ENCODE measurements around the gene L3HYPDH.
"Not testable (repeated sequence)": the region's sequence is repeated elsewhere in the genome, so short reads cannot be mapped to it uniquely, and the experiment has no call there.

The L3HYPDH gene

DNA sequence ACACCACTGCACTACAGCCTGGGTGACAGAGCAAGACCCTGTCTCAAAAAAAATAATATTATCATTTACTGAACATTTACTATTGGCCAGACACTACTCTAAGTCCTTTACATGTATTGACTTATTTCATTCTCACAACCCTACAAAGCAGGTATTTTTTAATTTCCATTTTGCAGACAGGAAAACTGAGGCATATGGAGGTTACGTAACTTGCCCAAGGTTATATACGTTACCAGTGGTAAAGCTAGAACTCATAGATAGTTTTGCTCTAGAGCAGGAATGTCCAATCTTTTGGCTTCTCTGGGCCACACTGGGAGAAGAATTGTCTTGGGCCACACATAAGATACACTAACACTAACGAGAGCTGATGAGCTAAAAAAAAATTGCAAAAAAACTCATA lies 5.7 kb downstream of the L3HYPDH start:
- no peak for DNase-seq (ENCODE audit: low read depth in 2 of 2)

- DNase-seq (ENCODE audit: low read depth in 2 of 2): no peak
Observed at GRCh38 chr14:59475709-59476108, 8.5 kb downstream of the L3HYPDH start.

DNA sequence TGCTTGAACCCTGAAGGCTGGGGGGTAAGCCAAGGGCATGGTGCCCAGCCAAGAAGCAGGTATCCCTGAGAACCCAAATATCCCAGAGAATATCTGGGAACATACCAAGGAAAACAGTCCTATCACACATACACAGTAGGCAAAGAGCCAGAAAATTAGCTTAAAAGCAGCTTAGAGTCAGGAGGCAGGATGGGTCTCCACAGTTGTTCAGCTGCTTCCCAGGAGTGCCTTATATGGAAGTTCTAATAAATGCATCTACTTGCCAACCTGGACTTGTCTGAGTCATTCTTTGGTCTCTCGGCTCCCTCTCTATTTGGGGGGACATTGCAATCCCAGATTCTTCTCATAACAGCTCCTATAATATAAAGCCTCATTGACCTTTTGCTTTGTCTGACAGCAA lies 10.0 kb downstream of the L3HYPDH start:
- peak; percentile 53 to 61 for DNase-seq (ENCODE audit: low read depth in 2 of 2)

DNA sequence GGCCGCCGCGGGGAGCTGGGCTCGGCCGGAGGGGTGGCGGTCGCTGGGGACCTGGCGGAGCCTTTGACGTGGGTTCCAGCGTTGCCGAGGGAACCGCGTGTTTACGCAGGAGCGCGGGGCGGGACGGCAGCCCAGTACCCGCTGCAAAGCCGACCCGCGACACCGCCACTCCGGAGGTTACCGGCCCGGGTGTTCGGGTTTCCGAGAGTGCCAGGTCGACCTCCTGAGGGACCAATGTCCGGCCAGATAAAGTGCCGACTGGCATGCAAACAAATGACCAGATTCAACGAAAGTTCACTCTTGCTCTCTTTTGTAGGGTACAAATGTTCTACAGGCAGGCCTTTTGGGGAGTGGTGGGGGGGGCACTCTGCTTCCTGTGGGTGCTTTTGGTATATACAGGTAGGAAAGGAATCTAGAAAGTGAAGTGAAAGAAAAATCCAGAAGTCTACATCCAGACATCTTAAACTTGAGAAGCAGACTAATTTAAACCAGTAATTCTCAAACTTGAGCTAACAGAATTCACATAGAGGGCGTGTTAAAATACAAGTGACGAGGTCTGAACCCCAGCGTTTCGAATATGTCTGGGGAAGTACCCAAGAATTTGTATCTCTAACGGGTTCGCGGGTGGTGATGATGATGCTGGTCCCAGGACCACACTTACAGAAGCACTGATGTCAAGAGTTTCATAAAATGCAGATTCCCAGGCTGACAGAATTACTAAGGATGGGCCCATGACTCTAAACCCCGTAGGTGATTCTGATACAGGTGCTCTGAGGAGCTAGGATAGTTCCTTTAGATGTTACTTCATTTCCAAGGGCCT lies 18.7 kb downstream of the L3HYPDH start, which contains the start of gene GPR135:
Gene GPR135 (minus strand): TSS at position 65 of the 820 bp plus-strand sequence. CDS start 154 bp downstream, outside the sequence.
- no peak for DNase-seq (ENCODE audit: low read depth in 2 of 2)

DNA sequence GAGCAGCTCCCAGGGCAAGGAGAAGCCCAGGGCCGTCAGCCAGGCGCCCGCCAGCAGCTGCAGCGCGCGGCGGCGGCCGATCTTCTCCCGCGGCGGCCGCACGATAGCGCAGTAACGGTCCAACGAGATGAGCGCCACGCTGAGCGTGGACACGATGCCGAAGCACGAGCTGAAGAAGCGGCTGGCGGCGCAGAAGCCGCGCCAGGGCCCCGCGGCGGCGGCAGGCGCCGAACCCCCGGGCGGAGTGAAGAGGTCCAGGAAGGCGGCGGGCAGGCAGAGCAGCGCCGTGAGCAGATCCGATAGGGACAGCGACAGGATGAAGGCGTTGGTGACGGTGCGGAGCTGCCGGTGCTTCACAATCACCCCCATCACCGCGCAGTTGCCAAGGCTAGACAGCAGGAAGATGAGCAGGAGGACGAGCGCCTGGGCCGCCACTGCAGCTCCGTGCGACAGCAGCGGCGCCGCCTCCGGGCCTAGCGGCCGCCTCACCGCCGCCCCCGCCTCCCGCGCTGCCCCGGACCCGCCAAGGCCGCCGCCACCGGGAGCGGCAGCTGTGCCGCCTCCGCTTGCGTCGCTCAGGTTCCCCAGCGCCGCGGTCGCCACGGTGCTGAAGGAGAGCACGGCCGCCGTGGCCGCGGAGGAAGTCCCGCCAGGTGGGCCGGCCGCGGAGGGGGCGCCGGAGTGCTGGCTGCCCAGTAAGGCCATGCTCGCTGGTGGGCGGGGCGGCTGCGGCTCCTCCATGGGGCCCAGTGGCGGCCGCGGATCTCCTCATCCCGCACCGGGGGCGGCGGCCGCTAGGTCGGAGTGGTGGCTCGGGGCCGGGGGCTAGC lies 19.5 kb downstream of the L3HYPDH start:
- no peak for DNase-seq (ENCODE audit: low read depth in 2 of 2)

DNA sequence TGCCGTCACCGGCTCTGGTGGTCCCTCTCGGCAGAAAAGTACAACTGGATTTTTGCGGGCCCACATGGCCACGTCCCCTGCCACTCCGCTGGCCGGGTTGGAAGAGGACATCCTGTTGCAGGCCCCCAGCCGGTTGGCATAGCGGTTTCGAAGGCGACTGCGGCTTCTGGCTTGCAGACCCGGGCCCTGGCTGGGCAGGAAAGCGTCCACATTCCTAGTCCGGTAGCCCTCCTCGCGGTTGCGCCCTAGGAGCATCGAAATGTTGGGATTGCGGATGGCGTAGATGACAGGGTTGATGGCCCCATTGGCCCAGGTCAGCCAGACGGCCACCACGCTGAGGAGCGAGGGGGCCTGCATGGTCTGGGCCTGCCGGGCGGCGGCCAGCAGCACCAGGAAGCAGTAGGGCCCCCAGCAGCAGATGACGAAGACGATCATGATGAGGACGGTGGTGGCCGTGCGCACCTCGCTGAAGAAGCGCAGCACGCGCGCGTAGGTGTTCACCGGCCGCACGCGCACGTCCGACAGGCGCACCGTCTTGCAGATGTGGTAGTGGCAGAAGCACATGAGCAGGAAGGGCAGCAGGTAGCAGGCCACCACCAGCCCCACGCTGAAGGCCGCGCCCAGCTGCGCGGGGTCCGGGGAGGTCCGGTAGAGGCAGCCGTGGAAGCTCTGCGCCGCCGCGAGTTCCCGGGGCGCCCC lies 20.3 kb downstream of the L3HYPDH start:
- DNase-seq (ENCODE audit: low read depth in 2 of 2): no peak

- no peak for DNase-seq (ENCODE audit: low read depth in 2 of 2)
Observed at GRCh38 chr14:59461891-59462290, 22.3 kb downstream of the L3HYPDH start.

DNA sequence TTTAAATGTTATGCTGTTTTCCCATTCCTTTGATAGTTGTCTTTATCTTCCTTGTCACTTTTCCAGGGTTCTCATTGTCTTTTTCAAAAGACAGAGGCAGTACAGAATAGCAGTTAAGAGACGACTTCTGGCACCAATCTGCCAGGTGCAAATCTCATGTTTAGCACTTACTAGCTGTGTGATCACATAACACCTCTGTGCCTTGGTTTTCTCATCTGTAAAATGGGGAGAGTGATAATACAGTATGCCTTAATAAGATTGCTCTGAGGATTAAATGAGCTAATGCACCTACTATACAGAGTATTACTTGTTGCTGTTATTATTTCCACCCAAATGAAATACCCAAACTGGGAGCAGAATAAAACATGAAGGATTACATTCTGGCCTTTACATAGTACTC lies 23.8 kb downstream of the L3HYPDH start:
- DNase-seq (ENCODE audit: low read depth in 2 of 2): no peak

GRCh38 chr14:59458486-59458885 lies 25.7 kb downstream of the L3HYPDH start:
- no peak for DNase-seq (ENCODE audit: low read depth in 2 of 2)

DNA sequence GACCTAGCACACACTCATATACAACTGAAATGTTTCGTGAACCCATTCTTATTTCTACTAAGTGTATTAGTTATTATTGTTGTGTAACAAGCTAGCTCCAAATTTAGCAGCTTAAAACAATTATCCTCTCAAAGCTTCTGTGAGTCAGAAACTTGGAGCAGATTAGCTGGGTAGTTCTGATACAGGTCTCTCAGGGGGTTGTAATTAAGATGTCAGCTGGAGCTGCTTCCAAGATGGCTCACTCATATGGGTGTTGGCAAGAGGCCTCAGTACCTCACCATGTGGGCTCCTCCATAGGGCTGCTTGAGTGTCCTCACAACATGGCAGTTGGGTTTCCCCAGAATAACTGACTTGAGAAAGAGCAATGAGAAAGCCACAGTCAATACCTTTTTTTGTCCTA lies 28.8 kb downstream of the L3HYPDH start:
- DNase-seq (ENCODE audit: low read depth in 2 of 2): peak; percentile 62 to 65

DNA sequence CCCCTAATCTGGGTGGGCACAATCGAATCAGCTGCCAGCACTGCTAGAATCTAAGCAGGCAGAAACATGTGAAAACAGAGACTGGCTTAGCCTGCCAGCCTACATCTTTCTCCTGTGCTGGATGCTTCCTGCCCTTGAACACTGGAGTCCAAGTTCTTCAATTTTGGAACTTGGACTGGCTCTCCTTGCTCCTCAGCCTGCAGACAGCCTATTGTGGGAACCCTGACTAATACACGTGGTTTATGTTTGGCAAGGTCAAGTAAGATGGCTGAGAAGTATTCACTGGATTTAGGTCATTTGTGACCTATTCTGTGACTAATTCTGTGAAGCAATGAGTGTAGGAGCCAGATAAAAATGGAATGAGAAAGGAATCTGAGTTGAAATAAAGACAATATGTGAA lies 30.1 kb downstream of the L3HYPDH start:
- peak; percentile 86 to 88 for DNase-seq (ENCODE audit: low read depth in 2 of 2)

GRCh38 chr14:59451849-59452248 lies 32.4 kb downstream of the L3HYPDH start:
- DNase-seq (ENCODE audit: low read depth in 2 of 2): no peak

GRCh38 chr14:59450716-59451115 lies 33.5 kb downstream of the L3HYPDH start:
- DNase-seq (ENCODE audit: low read depth in 2 of 2): no peak

GRCh38 chr14:59448673-59449072 lies 35.5 kb downstream of the L3HYPDH start:
- not testable (repeated sequence) for DNase-seq (ENCODE audit: low read depth in 2 of 2)

GRCh38 chr14:59439256-59439965 lies 44.8 kb downstream of the L3HYPDH start:
- peak; percentile 63 to 65 for DNase-seq (ENCODE audit: low read depth in 2 of 2)

DNA sequence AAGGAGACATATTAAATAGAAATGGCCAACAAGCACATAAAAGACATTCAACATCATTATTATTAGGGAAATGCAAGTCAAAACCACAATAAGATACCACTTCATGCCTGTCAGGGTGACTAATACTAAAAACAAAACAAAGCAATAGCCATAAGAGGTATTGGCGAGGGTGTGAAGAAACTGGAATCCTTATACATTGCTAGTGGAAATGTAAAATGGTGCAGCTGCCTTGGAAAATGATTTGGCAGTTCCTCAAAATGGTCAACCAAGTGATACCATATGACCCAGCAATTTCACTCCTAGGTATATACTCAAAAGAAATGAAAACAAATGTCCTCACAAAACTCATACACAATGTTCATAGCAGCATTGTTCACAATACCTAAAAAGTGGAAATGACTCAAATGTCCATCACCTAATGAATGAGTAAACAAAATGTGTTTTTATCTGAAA lies 46.0 kb downstream of the L3HYPDH start:
- DNase-seq (ENCODE audit: low read depth in 2 of 2): peak; percentile 80 to 83

- DNase-seq (ENCODE audit: low read depth in 2 of 2): no peak
Observed at GRCh38 chr14:59435987-59436386, 48.2 kb downstream of the L3HYPDH start.

DNA sequence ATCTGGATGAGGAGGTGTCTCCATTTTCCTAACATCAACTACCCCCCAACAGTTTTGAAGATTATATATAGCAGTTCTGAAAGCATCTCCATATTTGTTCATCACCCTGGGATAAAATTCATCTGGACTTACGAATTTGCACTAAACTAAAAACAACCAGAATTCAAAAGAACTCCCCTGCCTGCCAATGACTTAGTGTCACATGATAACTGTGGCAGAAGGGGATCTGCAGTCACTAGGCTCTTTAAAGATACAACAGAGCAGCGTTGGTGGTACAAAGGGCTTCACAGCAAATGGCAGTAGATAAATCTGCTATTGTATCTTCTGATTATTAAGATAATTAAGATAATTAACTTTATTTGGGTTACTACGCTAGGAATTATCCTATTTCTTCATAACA lies 49.1 kb downstream of the L3HYPDH start:
- DNase-seq (ENCODE audit: low read depth in 2 of 2): no peak

DNA sequence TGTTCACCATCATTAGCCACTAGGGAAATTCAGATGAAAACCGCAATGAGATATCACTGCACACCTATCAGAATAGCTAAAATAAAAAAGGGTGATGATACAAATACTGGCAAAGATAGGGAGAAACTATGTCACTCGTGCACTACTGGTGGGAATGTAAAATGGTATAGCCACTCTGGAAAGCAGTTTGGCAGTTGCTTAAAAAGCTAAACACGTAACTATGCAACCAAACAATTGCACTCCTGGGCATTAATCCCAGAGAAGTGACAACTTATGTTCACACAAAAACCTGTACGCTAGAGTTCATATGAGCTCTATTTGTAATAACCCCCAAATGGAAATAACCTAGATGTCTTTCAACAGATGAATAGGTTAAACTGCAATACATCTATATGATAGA lies 54.4 kb downstream of the L3HYPDH start:
- DNase-seq (ENCODE audit: low read depth in 2 of 2): no peak

DNA sequence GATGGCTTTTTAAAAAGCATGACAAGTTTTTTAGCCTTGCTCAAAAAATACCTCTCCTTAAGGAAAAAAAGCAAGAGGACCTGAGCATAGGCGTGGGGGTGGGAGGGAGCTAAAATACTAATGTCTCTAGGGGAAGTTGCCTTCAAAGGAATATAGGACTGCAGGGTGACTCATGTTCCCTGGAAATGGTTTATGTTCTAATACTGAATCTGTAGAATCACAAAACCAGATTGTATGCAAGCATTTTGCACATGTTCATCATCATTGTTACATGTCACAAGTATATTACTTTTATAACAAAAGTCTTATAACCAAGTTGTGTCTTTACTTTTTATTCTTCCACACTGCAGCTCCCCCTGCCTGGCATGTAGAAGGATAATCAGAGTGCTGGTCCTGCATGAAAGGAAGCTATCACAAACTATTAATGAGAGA lies 55.6 kb downstream of the L3HYPDH start:
- DNase-seq (ENCODE audit: low read depth in 2 of 2): peak; percentile 54 to 59

Measured in fibroblast of skin of left biceps (primary cell).